ENCODE results near the gene ENDOU.

DNA sequence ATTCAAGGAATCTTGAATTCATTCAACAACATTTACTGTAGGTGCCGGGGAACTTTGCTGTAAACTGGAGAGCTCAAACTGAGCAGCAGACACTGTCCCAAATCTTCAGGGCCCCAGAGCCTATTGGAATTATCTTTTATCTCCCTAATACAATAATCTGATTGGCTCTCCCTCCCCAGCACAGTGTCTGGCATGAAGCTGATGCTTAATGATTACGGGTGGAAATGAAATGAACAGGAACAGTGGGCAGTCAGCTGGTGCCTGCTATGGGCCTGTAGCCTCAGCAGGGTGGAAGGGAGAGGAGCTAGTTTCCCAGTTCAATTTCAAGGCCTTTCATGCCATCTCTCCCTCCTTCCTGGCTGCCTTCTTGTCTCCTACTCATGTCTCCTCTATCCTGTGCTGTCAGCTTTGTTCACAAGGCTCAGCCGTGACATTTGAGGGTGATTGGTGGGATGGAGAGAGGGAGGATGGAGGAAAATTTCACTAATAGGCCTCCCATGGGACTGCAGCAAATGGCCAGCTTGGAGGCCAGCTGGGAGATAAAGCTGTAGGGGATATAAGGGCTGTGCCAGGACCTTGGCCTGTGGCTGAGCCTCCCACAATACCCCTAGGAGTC lies 37.7 kb upstream of the ENDOU start:
- TF ChIP-seq, protein P1, sequence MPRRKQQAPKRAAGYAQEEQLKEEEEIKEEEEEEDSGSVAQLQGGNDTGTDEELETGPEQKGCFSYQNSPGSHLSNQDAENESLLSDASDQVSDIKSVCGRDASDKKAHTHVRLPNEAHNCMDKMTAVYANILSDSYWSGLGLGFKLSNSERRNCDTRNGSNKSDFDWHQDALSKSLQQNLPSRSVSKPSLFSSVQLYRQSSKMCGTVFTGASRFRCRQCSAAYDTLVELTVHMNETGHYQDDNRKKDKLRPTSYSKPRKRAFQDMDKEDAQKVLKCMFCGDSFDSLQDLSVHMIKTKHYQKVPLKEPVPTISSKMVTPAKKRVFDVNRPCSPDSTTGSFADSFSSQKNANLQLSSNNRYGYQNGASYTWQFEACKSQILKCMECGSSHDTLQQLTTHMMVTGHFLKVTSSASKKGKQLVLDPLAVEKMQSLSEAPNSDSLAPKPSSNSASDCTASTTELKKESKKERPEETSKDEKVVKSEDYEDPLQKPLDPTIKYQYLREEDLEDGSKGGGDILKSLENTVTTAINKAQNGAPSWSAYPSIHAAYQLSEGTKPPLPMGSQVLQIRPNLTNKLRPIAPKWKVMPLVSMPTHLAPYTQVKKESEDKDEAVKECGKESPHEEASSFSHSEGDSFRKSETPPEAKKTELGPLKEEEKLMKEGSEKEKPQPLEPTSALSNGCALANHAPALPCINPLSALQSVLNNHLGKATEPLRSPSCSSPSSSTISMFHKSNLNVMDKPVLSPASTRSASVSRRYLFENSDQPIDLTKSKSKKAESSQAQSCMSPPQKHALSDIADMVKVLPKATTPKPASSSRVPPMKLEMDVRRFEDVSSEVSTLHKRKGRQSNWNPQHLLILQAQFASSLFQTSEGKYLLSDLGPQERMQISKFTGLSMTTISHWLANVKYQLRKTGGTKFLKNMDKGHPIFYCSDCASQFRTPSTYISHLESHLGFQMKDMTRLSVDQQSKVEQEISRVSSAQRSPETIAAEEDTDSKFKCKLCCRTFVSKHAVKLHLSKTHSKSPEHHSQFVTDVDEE (CRISPR knock-in tag; IDR thresholded peaks at IDR 0.05), result 0 out of 2 replicates have a peak, but pooled peaks have one; percentile 21
- no peak for TF ChIP-seq ARNTL (CRISPR knock-in tag; IDR thresholded peaks at IDR 0.05; ENCODE audit: borderline replicate concordance, low read depth)
- TF ChIP-seq, protein P2, sequence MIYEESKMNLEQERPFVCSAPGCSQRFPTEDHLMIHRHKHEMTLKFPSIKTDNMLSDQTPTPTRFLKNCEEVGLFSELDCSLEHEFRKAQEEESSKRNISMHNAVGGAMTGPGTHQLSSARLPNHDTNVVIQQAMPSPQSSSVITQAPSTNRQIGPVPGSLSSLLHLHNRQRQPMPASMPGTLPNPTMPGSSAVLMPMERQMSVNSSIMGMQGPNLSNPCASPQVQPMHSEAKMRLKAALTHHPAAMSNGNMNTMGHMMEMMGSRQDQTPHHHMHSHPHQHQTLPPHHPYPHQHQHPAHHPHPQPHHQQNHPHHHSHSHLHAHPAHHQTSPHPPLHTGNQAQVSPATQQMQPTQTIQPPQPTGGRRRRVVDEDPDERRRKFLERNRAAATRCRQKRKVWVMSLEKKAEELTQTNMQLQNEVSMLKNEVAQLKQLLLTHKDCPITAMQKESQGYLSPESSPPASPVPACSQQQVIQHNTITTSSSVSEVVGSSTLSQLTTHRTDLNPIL (CRISPR knock-in tag; IDR thresholded peaks at IDR 0.05; ENCODE audit: low read depth), result no peak
- TF ChIP-seq TCF4 (CRISPR knock-in tag; IDR thresholded peaks at IDR 0.05; ENCODE audit: borderline replicate concordance), result peak; percentile 63; the same call in 1 of the 2 replicates
- TF ChIP-seq, protein P3, sequence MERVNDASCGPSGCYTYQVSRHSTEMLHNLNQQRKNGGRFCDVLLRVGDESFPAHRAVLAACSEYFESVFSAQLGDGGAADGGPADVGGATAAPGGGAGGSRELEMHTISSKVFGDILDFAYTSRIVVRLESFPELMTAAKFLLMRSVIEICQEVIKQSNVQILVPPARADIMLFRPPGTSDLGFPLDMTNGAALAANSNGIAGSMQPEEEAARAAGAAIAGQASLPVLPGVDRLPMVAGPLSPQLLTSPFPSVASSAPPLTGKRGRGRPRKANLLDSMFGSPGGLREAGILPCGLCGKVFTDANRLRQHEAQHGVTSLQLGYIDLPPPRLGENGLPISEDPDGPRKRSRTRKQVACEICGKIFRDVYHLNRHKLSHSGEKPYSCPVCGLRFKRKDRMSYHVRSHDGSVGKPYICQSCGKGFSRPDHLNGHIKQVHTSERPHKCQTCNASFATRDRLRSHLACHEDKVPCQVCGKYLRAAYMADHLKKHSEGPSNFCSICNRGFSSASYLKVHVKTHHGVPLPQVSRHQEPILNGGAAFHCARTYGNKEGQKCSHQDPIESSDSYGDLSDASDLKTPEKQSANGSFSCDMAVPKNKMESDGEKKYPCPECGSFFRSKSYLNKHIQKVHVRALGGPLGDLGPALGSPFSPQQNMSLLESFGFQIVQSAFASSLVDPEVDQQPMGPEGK (CRISPR knock-in tag; IDR thresholded peaks at IDR 0.05; ENCODE audit: borderline replicate concordance), result no peak
- no peak for TF ChIP-seq SNAI2 (CRISPR knock-in tag; IDR thresholded peaks at IDR 0.05)
- no peak for TF ChIP-seq OSR1 (CRISPR knock-in tag; IDR thresholded peaks at IDR 0.05)
- TF ChIP-seq ZFP3 (CRISPR knock-in tag; IDR thresholded peaks at IDR 0.05), result no peak
- TF ChIP-seq BACH2 (CRISPR knock-in tag; IDR thresholded peaks at IDR 0.05; ENCODE audit: borderline replicate concordance), result no peak
- TF ChIP-seq RARB (CRISPR knock-in tag; IDR thresholded peaks at IDR 0.05), result no peak
- no peak for TF ChIP-seq ZNF565 (CRISPR knock-in tag; conservative IDR thresholded peaks at IDR 0.05; ENCODE audit: low read depth)
- no peak for TF ChIP-seq PPARA (CRISPR knock-in tag; IDR thresholded peaks at IDR 0.05; ENCODE audit: borderline replicate concordance)
- TF ChIP-seq ESRRG (CRISPR knock-in tag; IDR thresholded peaks at IDR 0.05), result no peak

All from SK-N-SH treated with all-trans-retinoic acid at 6 μM for 48 hours (cell line).